ENCODE results near the gene LZTR1.

Gene LZTR1

DNA sequence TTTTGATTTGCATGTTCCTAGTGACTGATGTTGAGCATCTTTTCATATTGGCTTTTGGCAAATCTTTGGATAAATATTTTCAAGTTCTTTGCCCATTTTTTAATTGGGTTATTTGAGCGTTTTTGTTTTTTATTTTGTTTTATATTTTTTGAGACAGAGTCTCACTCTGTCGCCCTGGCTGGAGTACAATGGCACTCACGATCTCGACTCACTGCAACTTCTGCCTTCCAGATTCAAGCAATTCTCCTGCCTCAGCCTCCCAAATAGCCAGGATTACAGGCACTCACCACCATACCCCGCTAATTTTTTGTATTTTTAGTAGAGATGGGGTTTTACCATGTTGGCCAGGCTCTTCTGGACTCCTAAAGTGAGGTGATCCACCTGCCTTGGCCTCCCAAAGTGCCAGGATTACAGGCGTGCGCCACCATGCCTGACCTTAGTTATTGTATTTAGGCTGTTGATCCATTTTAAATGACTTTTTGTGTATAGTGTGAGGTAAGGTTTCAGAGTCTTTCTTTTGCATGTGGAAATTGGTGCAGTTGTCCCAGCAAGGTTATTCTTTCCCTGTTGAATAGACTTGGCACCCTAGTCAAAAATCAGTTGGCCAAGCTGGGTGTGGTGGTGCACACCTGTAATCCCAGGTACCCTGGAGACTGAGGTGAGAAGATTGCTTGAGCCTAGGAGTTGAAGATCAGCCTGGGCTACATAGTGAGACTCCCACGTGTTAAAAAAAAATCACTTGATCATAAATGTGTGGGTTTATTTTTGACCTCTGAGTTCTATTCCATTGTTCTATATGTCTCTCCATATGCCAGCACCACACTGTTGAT is 38.8 kb upstream of the LZTR1 start:
- peaks cover 98% of the 10 kb centered on the region for H3K79me2 ChIP-seq (ENCODE audit: insufficient read depth, low read depth)

DNA sequence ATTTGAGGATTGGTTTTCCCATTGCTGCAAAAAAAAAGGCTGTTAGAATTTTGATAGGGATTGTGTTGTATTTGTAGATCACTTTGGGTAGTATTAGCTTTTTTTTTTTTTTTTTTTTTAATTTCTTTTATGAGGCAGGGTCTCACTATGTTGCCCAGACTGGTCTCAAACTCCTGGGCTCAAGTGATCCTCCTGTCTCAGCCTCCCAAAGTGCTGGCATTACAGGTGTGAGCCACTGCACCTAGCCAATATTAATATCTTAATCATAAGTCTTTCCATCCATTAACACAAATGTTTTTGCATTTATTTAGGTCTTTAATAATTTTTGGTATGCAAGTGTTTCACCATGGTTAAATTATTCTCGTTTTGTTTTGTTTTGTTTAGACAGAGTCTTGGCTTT is 38.1 kb upstream of the LZTR1 start:
- peaks cover 98% of the 10 kb centered on the region for H3K79me2 ChIP-seq (ENCODE audit: insufficient read depth, low read depth)
- H3K4me3 ChIP-seq (IDR thresholded peaks at IDR 0.05; ENCODE audit: insufficient read depth, low read depth, low read length) = no peak overlapping the region
- H2AFZ ChIP-seq (ENCODE audit: low read depth) = no peak overlapping the region
- H3K4me1 ChIP-seq (ENCODE audit: low read depth, poor library complexity, severe bottlenecking) = peaks cover 16% of the 10 kb centered on the region
- no peaks in the 10 kb centered on the region for H3K27me3 ChIP-seq (ENCODE audit: insufficient read depth, low read depth)
- H3K27ac ChIP-seq = no peak overlapping the region
- peaks cover 49% of the 10 kb centered on the region for H4K20me1 ChIP-seq (ENCODE audit: insufficient read depth)
- no peaks in the 10 kb centered on the region for H3K36me3 ChIP-seq (ENCODE audit: insufficient read depth)
- no peak overlapping the region for H3K4me2 ChIP-seq
- TF ChIP-seq, protein P1, sequence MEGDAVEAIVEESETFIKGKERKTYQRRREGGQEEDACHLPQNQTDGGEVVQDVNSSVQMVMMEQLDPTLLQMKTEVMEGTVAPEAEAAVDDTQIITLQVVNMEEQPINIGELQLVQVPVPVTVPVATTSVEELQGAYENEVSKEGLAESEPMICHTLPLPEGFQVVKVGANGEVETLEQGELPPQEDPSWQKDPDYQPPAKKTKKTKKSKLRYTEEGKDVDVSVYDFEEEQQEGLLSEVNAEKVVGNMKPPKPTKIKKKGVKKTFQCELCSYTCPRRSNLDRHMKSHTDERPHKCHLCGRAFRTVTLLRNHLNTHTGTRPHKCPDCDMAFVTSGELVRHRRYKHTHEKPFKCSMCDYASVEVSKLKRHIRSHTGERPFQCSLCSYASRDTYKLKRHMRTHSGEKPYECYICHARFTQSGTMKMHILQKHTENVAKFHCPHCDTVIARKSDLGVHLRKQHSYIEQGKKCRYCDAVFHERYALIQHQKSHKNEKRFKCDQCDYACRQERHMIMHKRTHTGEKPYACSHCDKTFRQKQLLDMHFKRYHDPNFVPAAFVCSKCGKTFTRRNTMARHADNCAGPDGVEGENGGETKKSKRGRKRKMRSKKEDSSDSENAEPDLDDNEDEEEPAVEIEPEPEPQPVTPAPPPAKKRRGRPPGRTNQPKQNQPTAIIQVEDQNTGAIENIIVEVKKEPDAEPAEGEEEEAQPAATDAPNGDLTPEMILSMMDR (conservative IDR thresholded peaks at IDR 0.05; ENCODE audit: low read depth, low read length) = no peak
- no peak overlapping the region for H3K9ac ChIP-seq

More for the DNA sequence above, 38.8 kb upstream of the LZTR1 start:
- H3K4me2 ChIP-seq = no peak overlapping the region
- H3K9ac ChIP-seq = no peak overlapping the region
- H2AFZ ChIP-seq (ENCODE audit: low read depth) = no peak overlapping the region
- TF ChIP-seq, protein P1 (conservative IDR thresholded peaks at IDR 0.05; ENCODE audit: low read depth, low read length) = no peak
- peaks cover 16% of the 10 kb centered on the region for H3K4me1 ChIP-seq (ENCODE audit: low read depth, poor library complexity, severe bottlenecking)
- H3K36me3 ChIP-seq (ENCODE audit: insufficient read depth) = no peaks in the 10 kb centered on the region
- no peak overlapping the region for H3K4me3 ChIP-seq (IDR thresholded peaks at IDR 0.05; ENCODE audit: insufficient read depth, low read depth, low read length)
- H4K20me1 ChIP-seq (ENCODE audit: insufficient read depth) = peaks cover 56% of the 10 kb centered on the region
- H3K27me3 ChIP-seq (ENCODE audit: insufficient read depth, low read depth) = no peaks in the 10 kb centered on the region
- no peak overlapping the region for H3K27ac ChIP-seq

DNA sequence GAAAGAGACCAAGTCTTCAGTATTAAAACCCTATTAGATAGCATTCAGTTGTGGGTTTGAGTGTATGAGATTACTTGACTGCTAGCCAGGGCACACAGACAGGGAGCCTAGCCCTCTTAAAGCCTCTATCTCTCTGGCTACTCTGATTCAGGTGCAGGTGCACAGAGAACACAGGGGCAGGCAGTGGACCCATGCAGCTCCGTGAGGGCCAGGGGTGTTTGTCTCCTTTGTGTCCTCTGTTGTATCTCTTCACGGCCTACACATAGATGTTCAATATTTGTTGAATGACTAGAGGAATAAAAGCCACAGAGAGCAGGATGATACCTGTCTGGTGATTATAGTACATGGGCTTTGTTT is 36.5 kb upstream of the LZTR1 start:
- Histone ChIP-seq H3K4me2 (no peak overlapping the region), H3K4me1 (ENCODE audit: low read depth, poor library complexity, severe bottlenecking) (peaks cover 8% of the 10 kb centered on the region), H3K79me2 (ENCODE audit: insufficient read depth, low read depth) (peaks cover 96% of the 10 kb centered on the region), H3K27ac (no peak overlapping the region), H3K27me3 (ENCODE audit: insufficient read depth, low read depth) (no peaks in the 10 kb centered on the region), H4K20me1 (ENCODE audit: insufficient read depth) (peaks cover 36% of the 10 kb centered on the region), H3K9ac (no peak overlapping the region), H3K36me3 (ENCODE audit: insufficient read depth) (no peaks in the 10 kb centered on the region), H3K4me3 (IDR thresholded peaks at IDR 0.05; ENCODE audit: insufficient read depth, low read depth, low read length) (no peak overlapping the region), H2AFZ (ENCODE audit: low read depth) (no peak overlapping the region)
- TF ChIP-seq, protein P1 (conservative IDR thresholded peaks at IDR 0.05; ENCODE audit: low read depth, low read length) = no peak

DNA sequence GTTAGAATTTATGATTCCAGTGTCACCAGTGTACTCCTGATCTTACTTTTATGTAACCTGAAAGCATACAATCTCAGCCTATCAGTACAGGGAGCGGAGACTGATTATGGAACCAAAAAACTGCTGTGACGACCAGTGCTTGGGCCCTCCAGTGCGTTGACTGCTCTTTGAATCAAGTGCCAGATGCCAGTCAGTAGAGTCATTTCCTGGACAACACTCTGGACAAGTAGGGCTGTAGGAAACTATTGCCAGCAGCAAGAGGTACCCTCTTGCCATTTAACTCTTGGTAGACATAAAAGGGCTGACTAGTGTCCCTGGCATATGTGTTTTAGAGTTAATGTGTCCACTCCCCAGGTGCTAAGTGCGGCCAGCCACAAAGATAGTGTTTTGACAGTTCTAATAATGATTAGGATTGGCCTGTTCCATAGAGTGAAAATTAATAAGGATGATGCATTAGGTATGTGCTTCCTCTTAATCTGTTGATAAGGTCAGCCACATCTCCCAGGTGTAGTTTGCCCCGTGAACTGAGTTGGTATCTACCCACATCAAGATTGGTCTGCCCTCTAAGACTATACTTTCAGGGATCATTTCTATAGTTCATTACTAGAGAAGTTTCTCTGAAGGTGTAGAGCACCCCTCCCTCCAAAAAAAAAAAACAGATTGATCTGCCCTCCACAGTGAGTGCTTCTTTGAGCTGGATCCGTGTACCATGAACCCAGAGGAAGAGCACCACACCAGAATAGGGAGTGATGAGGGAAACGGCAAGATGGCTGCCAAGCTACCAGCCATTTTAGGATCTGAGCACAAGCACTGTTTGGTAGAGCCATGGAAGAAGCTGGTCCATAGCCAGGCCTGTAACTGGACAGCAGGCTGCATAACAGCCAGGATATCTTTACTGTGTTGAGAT is 35.8 kb upstream of the LZTR1 start:
- H3K36me3 ChIP-seq (ENCODE audit: insufficient read depth) = no peaks in the 10 kb centered on the region
- TF ChIP-seq, protein P1 (conservative IDR thresholded peaks at IDR 0.05; ENCODE audit: low read depth, low read length) = no peak

More for the DNA sequence above, 35.8 kb upstream of the LZTR1 start:
- Histone ChIP-seq H3K27me3 (ENCODE audit: insufficient read depth, low read depth) (no peaks in the 10 kb centered on the region), H3K4me1 (ENCODE audit: low read depth, poor library complexity, severe bottlenecking) (peaks cover 7% of the 10 kb centered on the region), H3K79me2 (ENCODE audit: insufficient read depth, low read depth) (peaks cover 93% of the 10 kb centered on the region), H3K27ac (no peak overlapping the region), H3K9ac (no peak overlapping the region), H4K20me1 (ENCODE audit: insufficient read depth) (peaks cover 30% of the 10 kb centered on the region), H2AFZ (ENCODE audit: low read depth) (no peak overlapping the region), H3K4me3 (IDR thresholded peaks at IDR 0.05; ENCODE audit: insufficient read depth, low read depth, low read length) (no peak overlapping the region), H3K4me2 (no peak overlapping the region)

Data from KMS-11 (cell line).